T47D (cell line): Measurements from ENCODE around the gene PARP14.
"Not testable (repeated sequence)": the region's sequence is repeated elsewhere in the genome, so short reads cannot be mapped to it uniquely, and the experiment has no call there.

Experiments
- DNase-seq, 2 experiments: peaks; one replicate each; pipeline versions ENCODE4 v3.0.0 to v3.0.0-alpha.2; 2011 to 2012; ENCODE audit warnings: low read depth in 1 of 2, low spot score in 1 of 2
- JUND ChIP-seq: IDR thresholded peaks from 2 replicates; pipeline ENCODE4 v1.6.1; 2012; ENCODE audit warnings: low read depth
- in situ Hi-C: cut with HindIII; loops from 2 replicates; pipeline ENCODE4 v1.10.0; 2016; ENCODE audit warnings: low sequenced_read_pairs, low pct_unique_long_range_greater_than_20kb

PARP14 gene

GRCh38 chr3:122687298-122687697, 6.7 kb downstream of the PARP14 start:
- DNase-seq: no peak
- no peak for TF ChIP-seq JUND
- in situ Hi-C loops: no loop called here

GRCh38 chr3:122688996-122689395, 8.4 kb downstream of the PARP14 start:
- no peak for DNase-seq
- TF ChIP-seq JUND: no peak
- in situ Hi-C loops: no loop called here

GRCh38 chr3:122689587-122689986, 8.9 kb downstream of the PARP14 start:
- no peak for DNase-seq
- in situ Hi-C loops: no loop called here
- no peak for TF ChIP-seq JUND

- no peak for DNase-seq
- TF ChIP-seq JUND: no peak
- in situ Hi-C loops: no loop called here
Measured at GRCh38 chr3:122690096-122690495, 9.5 kb downstream of the PARP14 start.

- DNase-seq: no peak
- TF ChIP-seq JUND: no peak
- in situ Hi-C loops: no loop called here
Measured at GRCh38 chr3:122691195-122691594, 10.6 kb downstream of the PARP14 start.

- TF ChIP-seq JUND: no peak
- no peak for DNase-seq
- in situ Hi-C loops: no loop called here
Measured at GRCh38 chr3:122692674-122693073, 12.0 kb downstream of the PARP14 start.

- no peak for TF ChIP-seq JUND
- no peak for DNase-seq
- in situ Hi-C loops: no loop called here
Measured at GRCh38 chr3:122694966-122695365, 14.3 kb downstream of the PARP14 start.

GRCh38 chr3:122695927-122696561, 15.4 kb downstream of the PARP14 start:
- in situ Hi-C loops: no loop called here
- no peak for DNase-seq
- no peak for TF ChIP-seq JUND

GRCh38 chr3:122697952-122698620, 17.4 kb downstream of the PARP14 start:
- TF ChIP-seq JUND: no peak
- in situ Hi-C loops: no loop called here
- DNase-seq: no peak

- no peak for TF ChIP-seq JUND
- no peak for DNase-seq
- in situ Hi-C loops: no loop called here
Measured at GRCh38 chr3:122700193-122700592, 19.6 kb downstream of the PARP14 start.

- no peak for TF ChIP-seq JUND
- in situ Hi-C loops: no loop called here
- no peak for DNase-seq
Measured at GRCh38 chr3:122705379-122705778, 24.7 kb downstream of the PARP14 start.

- DNase-seq, in situ Hi-C loops: not testable (repeated sequence)
Measured at GRCh38 chr3:122710616-122711251, 30.1 kb downstream of the PARP14 start.

GRCh38 chr3:122714273-122714672, 33.6 kb downstream of the PARP14 start:
- in situ Hi-C loops: no loop called here
- no peak for DNase-seq
- no peak for TF ChIP-seq JUND
